Hair follicle dermal papilla cell (primary cell): ENCODE measurements around the gene CCL17. TPM values are rescaled to one million over a fixed set of nuclear protein-coding genes. Genes with fewer than 3 reads are reported as not detected.

Experiments
- total RNA-seq: library from RNA; depleted of rRNA; stranded (reverse); fragments of >200 nt; gene quantifications from 2 replicates; pipeline ENCODE4 v1.2.3, GENCODE V29; 2012

CCL17 gene
- total RNA-seq = not detected in 2 replicates

GRCh38 chr16:57403965-57404817, at the start of gene CCL17:
Gene CCL17, plus strand, starts transcription at chr16:57404767. Its CDS starts 9,166 bp downstream, at chr16:57413933.

DNA sequence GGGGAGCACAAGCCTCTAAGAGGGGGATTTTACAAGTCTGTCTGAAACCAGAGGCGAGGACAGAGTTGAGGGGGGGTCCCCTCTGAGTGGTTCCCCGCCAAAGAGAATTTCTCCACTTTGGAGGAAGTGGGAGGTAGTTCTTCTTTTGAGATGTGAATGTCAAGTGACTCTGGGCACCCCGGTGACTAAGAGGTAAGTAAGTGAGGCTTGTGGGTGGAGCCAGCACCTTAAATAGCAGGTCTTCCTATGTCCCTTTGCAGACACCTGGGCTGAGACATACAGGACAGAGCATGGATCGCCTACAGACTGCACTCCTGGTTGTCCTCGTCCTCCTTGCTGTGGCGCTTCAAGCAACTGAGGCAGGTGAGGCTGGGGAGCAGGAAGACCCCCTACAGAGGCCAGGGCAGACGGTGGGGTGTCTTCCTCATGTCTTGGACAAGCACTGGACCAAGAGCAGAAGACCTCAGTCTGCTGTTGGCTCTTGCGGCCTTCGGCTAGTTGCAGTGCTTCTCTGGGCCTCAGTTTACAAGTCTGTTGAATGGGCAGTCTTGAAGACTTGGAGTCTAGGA, 46.0 kb upstream of the CCL17 start, which contains the start of gene CCL22:
Gene CCL22, plus strand, starts transcription at position 257 of the 569 bp plus-strand sequence. Its CDS starts 34 bp downstream, at position 291.

DNA sequence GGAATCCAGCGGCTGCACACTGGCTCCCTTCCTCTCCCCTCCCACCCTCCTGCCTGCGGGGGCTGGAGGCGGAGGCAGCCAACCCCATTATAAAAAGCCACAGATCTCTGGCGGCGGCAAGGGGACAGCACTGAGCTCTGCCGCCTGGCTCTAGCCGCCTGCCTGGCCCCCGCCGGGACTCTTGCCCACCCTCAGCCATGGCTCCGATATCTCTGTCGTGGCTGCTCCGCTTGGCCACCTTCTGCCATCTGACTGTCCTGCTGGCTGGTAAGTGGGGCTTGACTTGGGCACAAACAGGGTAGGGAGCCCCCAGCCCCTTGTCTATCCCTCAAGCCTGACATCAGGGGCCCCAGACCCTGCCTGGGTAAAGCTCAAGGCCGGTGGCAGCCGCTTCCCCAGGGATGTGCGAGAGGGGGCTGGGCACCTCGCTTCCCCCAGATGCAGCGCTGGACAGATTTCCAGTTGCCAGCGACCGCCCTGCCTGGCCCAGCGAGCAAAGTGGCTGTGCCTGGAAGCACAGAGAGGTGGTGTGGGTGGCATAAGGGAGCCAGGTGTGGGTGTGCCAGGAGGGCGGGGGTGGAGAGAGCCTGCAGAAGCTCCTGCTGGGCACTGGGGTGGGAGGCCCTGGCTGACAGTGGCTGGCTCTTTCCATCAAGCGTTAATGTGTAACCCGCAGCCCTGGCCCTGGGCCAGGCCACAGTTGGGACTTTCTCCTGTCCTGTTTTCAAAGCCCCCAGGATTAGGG, 32.0 kb upstream of the CCL17 start, which contains the start of gene CX3CL1:
Gene CX3CL1, plus strand, starts transcription at position 119 of the 745 bp plus-strand sequence. Its CDS starts 79 bp downstream, at position 198.

DNA sequence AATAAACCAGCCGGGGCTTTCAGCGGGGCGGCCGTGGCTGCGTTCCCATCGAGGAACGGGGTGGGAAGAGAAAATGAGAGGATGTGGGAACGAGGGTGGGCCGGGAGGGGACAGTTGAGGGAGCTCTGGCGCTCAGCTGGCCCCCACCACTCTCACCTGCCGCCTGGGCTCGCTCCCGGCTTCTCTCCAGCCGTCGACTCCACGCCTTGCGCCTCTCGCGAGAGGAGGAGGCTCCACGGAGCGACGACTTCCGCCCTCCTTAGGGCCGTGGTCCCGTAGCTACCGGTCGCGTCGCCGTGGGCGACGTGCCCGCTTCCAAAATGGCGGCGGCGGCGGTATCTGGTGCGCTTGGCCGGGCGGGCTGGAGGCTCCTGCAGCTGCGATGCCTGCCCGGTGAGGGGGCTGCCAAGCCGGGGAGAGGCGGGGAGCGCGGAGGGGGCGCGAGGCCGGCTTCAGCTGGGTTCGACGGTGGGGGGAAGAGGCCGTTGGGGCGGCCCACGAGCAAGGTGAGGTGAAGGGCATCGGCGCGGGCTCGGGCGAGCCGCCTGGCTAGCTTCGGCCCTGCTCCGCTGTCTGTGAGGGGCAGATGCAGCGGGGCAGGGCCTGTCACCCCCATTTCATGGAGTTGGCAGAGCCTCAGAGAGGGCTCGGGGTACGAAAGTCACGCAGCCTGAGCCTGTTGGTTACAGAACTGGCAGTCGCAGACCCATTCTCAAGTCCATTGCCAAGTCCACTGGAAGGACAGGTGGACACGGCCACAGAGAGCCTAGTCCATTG, 42.8 kb downstream of the CCL17 start, which contains the start of the genes CIAPIN1 and COQ9:
Gene CIAPIN1, minus strand, starts transcription at position 200 of the 777 bp plus-strand sequence. CDS start 6,457 bp downstream, outside the sequence.
Gene COQ9, plus strand, starts transcription at position 294 of the 777 bp plus-strand sequence. Its CDS starts 27 bp downstream, at position 321.

DNA sequence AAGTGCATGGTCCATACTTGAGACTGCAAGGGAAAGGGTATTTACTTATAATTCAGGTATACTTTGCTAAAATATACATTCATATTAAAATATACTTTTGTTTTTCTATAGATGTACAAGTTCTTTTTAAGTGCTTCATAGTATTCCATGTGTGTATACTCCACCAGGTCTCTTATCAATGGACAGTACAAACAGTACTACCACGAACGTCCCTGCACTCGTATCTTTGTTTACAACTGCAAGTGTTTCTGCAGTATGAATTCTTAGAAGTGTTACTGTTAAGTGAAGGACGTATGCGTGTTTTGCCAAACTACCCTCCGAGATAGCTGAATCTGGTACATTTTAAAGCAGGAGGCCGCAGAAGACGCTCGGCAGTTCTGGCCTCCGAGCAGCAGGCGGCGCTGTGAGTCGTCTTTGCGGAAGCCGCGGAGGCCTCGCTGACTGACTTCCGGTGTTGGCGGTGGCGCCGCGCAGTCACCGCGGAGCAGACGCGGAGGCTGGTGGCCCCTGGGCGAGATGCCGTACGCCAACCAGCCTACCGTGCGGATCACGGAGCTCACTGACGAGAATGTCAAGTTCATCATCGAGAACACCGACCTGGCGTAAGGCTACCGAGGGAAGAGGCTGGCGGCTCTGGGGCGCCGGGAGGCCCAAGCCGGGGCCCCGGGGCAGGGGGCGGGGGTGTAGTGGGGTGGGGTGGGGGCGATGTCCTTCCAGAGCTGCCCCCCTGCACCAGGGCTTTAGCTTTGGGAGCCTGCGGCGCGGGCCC, 57.8 kb downstream of the CCL17 start, which contains the start of gene POLR2C:
Gene POLR2C, plus strand, starts transcription at position 471 of the 769 bp plus-strand sequence. Its CDS starts 46 bp downstream, at position 517.

Other genes with a start within 250 kb of the CCL17 start
- gene PSME3IP1, start 218.7 kb upstream of the CCL17 start, total RNA-seq = 53.8 and 56.5 TPM in 2 replicates
- 49.5 and 61.7 TPM in 2 replicates for gene RSPRY1, start 218.4 kb upstream of the CCL17 start, total RNA-seq
- 119 and 126 TPM in 2 replicates for gene ARL2BP, start 159.5 kb upstream of the CCL17 start, total RNA-seq
- under 0.01 TPM in 2 replicates for gene PLLP, start 120.1 kb upstream of the CCL17 start, total RNA-seq
- gene CCL22, start 46.0 kb upstream of the CCL17 start, total RNA-seq = not detected in 2 replicates
- 0.32 TPM in 1 of 2 replicates, not detected in the other for gene CX3CL1, start 32.3 kb upstream of the CCL17 start, total RNA-seq
- 27.7 and 35.0 TPM in 2 replicates for gene CIAPIN1, start 42.6 kb downstream of the CCL17 start, total RNA-seq
- 34.4 and 35.4 TPM in 2 replicates for gene COQ9, start 42.7 kb downstream of the CCL17 start, total RNA-seq
- 117 and 125 TPM in 2 replicates for gene POLR2C, start 57.9 kb downstream of the CCL17 start, total RNA-seq
- gene DOK4, start 81.7 kb downstream of the CCL17 start, total RNA-seq = 22.2 and 29.5 TPM in 2 replicates
- 23.0 and 23.2 TPM in 2 replicates for gene CCDC102A, start 131.8 kb downstream of the CCL17 start, total RNA-seq
- 0.16 TPM in 1 of 2 replicates, not detected in the other for gene ADGRG5, start 137.9 kb downstream of the CCL17 start, total RNA-seq
- gene ADGRG1, start 223.9 kb downstream of the CCL17 start, total RNA-seq = 1.8 and 5.3 TPM in 2 replicates